Measurements from ENCODE around the gene SGK1. TPM values are rescaled to one million over a fixed set of nuclear protein-coding genes. Genes with fewer than 3 reads are reported as not detected.
A peak's percentile ranks its signal among the peaks of the same experiment; 100 is the strongest.
"Not testable (repeated sequence)": the region's sequence is repeated elsewhere in the genome, so short reads cannot be mapped to it uniquely, and the experiment has no call there.

The SGK1 gene
- total RNA-seq, 1 experiment from 2014 or later: 31.0 TPM

- not testable (repeated sequence) for DNase-seq (ENCODE audit: low read depth)
These were observed 41.0 kb downstream of the SGK1 start for GRCh38 chr6:134276891-134277377.

GRCh38 chr6:134272374-134272773 is 45.5 kb downstream of the SGK1 start:
- DNase-seq (ENCODE audit: low read depth): no peak
- in situ Hi-C loops (cut with HindIII; ENCODE audit: low pct_unique_long_range_greater_than_20kb, low sequenced_read_pairs): no loop called here

More at GRCh38 chr6:134276891-134277377, 41.0 kb downstream of the SGK1 start:
- in situ Hi-C loops (cut with HindIII; ENCODE audit: low pct_unique_long_range_greater_than_20kb, low sequenced_read_pairs): not testable (repeated sequence)

GRCh38 chr6:134267917-134268361 is 50.0 kb downstream of the SGK1 start:
- DNase-seq (ENCODE audit: low read depth): no peak
- in situ Hi-C loops (cut with HindIII; ENCODE audit: low pct_unique_long_range_greater_than_20kb, low sequenced_read_pairs): no loop called here

- in situ Hi-C loops (cut with HindIII; ENCODE audit: low pct_unique_long_range_greater_than_20kb, low sequenced_read_pairs): no loop called here
- no peak for DNase-seq (ENCODE audit: low read depth)
These were observed 51.1 kb downstream of the SGK1 start for GRCh38 chr6:134266776-134267175.

GRCh38 chr6:134261766-134262165 is 56.1 kb downstream of the SGK1 start:
- in situ Hi-C loops (cut with HindIII; ENCODE audit: low pct_unique_long_range_greater_than_20kb, low sequenced_read_pairs): no loop called here

GRCh38 chr6:134258849-134259306 is 59.0 kb downstream of the SGK1 start:
- no peak for DNase-seq (ENCODE audit: low read depth)
- in situ Hi-C loops (cut with HindIII; ENCODE audit: low pct_unique_long_range_greater_than_20kb, low sequenced_read_pairs): no loop called here

More at GRCh38 chr6:134261766-134262165, 56.1 kb downstream of the SGK1 start:
- no peak for DNase-seq (ENCODE audit: low read depth)

- in situ Hi-C loops (cut with HindIII; ENCODE audit: low pct_unique_long_range_greater_than_20kb, low sequenced_read_pairs): no loop called here
- DNase-seq (ENCODE audit: low read depth): no peak
These were observed 60.4 kb downstream of the SGK1 start for GRCh38 chr6:134257516-134257915.

GRCh38 chr6:134256862-134257261 is 61.0 kb downstream of the SGK1 start:
- in situ Hi-C loops (cut with HindIII; ENCODE audit: low pct_unique_long_range_greater_than_20kb, low sequenced_read_pairs): no loop called here
- DNase-seq (ENCODE audit: low read depth): no peak

GRCh38 chr6:134255280-134255679 is 62.6 kb downstream of the SGK1 start:
- DNase-seq (ENCODE audit: low read depth); in situ Hi-C loops (cut with HindIII; ENCODE audit: low pct_unique_long_range_greater_than_20kb, low sequenced_read_pairs): not testable (repeated sequence)

GRCh38 chr6:134254118-134254517 is 63.8 kb downstream of the SGK1 start:
- in situ Hi-C loops (cut with HindIII; ENCODE audit: low pct_unique_long_range_greater_than_20kb, low sequenced_read_pairs): no loop called here
- DNase-seq (ENCODE audit: low read depth): no peak

- DNase-seq (ENCODE audit: low read depth): peak; percentile 15
- in situ Hi-C loops (cut with HindIII; ENCODE audit: low pct_unique_long_range_greater_than_20kb, low sequenced_read_pairs): no loop called here
These were observed 64.2 kb downstream of the SGK1 start for GRCh38 chr6:134253681-134254080.

- in situ Hi-C loops (cut with HindIII; ENCODE audit: low pct_unique_long_range_greater_than_20kb, low sequenced_read_pairs): no loop called here
- DNase-seq (ENCODE audit: low read depth): no peak
These were observed 66.6 kb downstream of the SGK1 start for GRCh38 chr6:134251320-134251719.

- no peak for DNase-seq (ENCODE audit: low read depth)
- in situ Hi-C loops (cut with HindIII; ENCODE audit: low pct_unique_long_range_greater_than_20kb, low sequenced_read_pairs): no loop called here
These were observed 67.1 kb downstream of the SGK1 start for GRCh38 chr6:134250776-134251175.

- DNase-seq (ENCODE audit: low read depth): no peak
- in situ Hi-C loops (cut with HindIII; ENCODE audit: low pct_unique_long_range_greater_than_20kb, low sequenced_read_pairs): no loop called here
These were observed 67.9 kb downstream of the SGK1 start for GRCh38 chr6:134249759-134250602.

- in situ Hi-C loops (cut with HindIII; ENCODE audit: low pct_unique_long_range_greater_than_20kb, low sequenced_read_pairs): no loop called here
- DNase-seq (ENCODE audit: low read depth): no peak
These were observed 68.6 kb downstream of the SGK1 start for GRCh38 chr6:134249239-134249758.

GRCh38 chr6:134247844-134248580 is 69.9 kb downstream of the SGK1 start:
- DNase-seq (ENCODE audit: low read depth): no peak
- in situ Hi-C loops (cut with HindIII; ENCODE audit: low pct_unique_long_range_greater_than_20kb, low sequenced_read_pairs): no loop called here

- DNase-seq (ENCODE audit: low read depth): no peak
- in situ Hi-C loops (cut with HindIII; ENCODE audit: low pct_unique_long_range_greater_than_20kb, low sequenced_read_pairs): no loop called here
These were observed 70.6 kb downstream of the SGK1 start for GRCh38 chr6:134247231-134247833.

GRCh38 chr6:134245706-134246105 is 72.2 kb downstream of the SGK1 start:
- in situ Hi-C loops (cut with HindIII; ENCODE audit: low pct_unique_long_range_greater_than_20kb, low sequenced_read_pairs): no loop called here

More at GRCh38 chr6:134245706-134246105, 72.2 kb downstream of the SGK1 start:
- DNase-seq (ENCODE audit: low read depth): no peak
